ENCODE data around the gene VPS8.

VPS8 gene

GRCh38 chr3:184812662-184813042 lies 686 bp downstream of the VPS8 start:
- Histone ChIP-seq H3K27ac (replicated peaks) (peak overlapping the region; percentile 72), H3K27me3 (ENCODE audit: insufficient read depth, poor library complexity, severe bottlenecking) (no peaks in the 10 kb centered on the region), H3K4me3 (replicated peaks; ENCODE audit: insufficient read depth, low read length) (peak overlapping the region; percentile 73)
- peak in 1 of 2 experiments; percentile 30 for DNase-seq (ENCODE audit: low read depth in 1 of 2, low spot score in 1 of 2)
- TF ChIP-seq GABPA (IDR thresholded peaks at IDR 0.05; ENCODE audit: low read depth) (no peak), SPI1 (IDR thresholded peaks at IDR 0.05; ENCODE audit: borderline replicate concordance, low read depth) (no peak), POLR2AphosphoS5 (IDR thresholded peaks at IDR 0.05; ENCODE audit: low read depth) (no peak)
- TF ChIP-seq, protein P1, sequence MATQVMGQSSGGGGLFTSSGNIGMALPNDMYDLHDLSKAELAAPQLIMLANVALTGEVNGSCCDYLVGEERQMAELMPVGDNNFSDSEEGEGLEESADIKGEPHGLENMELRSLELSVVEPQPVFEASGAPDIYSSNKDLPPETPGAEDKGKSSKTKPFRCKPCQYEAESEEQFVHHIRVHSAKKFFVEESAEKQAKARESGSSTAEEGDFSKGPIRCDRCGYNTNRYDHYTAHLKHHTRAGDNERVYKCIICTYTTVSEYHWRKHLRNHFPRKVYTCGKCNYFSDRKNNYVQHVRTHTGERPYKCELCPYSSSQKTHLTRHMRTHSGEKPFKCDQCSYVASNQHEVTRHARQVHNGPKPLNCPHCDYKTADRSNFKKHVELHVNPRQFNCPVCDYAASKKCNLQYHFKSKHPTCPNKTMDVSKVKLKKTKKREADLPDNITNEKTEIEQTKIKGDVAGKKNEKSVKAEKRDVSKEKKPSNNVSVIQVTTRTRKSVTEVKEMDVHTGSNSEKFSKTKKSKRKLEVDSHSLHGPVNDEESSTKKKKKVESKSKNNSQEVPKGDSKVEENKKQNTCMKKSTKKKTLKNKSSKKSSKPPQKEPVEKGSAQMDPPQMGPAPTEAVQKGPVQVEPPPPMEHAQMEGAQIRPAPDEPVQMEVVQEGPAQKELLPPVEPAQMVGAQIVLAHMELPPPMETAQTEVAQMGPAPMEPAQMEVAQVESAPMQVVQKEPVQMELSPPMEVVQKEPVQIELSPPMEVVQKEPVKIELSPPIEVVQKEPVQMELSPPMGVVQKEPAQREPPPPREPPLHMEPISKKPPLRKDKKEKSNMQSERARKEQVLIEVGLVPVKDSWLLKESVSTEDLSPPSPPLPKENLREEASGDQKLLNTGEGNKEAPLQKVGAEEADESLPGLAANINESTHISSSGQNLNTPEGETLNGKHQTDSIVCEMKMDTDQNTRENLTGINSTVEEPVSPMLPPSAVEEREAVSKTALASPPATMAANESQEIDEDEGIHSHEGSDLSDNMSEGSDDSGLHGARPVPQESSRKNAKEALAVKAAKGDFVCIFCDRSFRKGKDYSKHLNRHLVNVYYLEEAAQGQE (IDR thresholded peaks at IDR 0.05; ENCODE audit: insufficient replicate concordance, low read depth) = no peak
- TF ChIP-seq, protein P2, sequence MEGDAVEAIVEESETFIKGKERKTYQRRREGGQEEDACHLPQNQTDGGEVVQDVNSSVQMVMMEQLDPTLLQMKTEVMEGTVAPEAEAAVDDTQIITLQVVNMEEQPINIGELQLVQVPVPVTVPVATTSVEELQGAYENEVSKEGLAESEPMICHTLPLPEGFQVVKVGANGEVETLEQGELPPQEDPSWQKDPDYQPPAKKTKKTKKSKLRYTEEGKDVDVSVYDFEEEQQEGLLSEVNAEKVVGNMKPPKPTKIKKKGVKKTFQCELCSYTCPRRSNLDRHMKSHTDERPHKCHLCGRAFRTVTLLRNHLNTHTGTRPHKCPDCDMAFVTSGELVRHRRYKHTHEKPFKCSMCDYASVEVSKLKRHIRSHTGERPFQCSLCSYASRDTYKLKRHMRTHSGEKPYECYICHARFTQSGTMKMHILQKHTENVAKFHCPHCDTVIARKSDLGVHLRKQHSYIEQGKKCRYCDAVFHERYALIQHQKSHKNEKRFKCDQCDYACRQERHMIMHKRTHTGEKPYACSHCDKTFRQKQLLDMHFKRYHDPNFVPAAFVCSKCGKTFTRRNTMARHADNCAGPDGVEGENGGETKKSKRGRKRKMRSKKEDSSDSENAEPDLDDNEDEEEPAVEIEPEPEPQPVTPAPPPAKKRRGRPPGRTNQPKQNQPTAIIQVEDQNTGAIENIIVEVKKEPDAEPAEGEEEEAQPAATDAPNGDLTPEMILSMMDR (IDR thresholded peaks at IDR 0.05; ENCODE audit: insufficient read depth, low read length) = no peak

DNA sequence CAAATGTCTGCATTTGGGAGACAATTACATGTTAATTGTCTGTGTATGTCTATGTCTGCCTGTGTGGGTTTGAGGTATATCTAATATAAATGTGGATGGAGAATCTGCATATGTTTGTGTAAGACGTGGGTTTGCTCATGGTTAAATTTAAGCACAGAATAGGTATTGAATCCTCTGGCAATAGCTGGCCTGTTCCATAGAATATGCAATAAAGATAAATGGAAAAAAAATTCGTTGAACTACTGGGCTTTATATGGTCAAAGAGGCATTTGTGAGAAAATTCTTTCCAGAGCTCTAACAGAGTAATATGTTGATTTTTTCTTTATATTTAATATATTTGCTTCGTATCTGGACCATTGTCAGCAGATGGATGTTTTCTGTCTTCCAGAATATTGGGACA lies 1.4 kb downstream of the VPS8 start:
- DNase-seq (ENCODE audit: low read depth in 1 of 2, low spot score in 1 of 2) = no peak
- no peak overlapping the region for H3K27ac ChIP-seq (replicated peaks)
- TF ChIP-seq, protein P2 (IDR thresholded peaks at IDR 0.05; ENCODE audit: insufficient read depth, low read length) = no peak
- TF ChIP-seq POLR2AphosphoS5 (IDR thresholded peaks at IDR 0.05; ENCODE audit: low read depth) = no peak
- TF ChIP-seq SPI1 (IDR thresholded peaks at IDR 0.05; ENCODE audit: borderline replicate concordance, low read depth) = no peak
- no peak for TF ChIP-seq GABPA (IDR thresholded peaks at IDR 0.05; ENCODE audit: low read depth)
- TF ChIP-seq, protein P1 (IDR thresholded peaks at IDR 0.05; ENCODE audit: insufficient replicate concordance, low read depth) = no peak
- no peaks in the 10 kb centered on the region for H3K27me3 ChIP-seq (ENCODE audit: insufficient read depth, poor library complexity, severe bottlenecking)
- no peak overlapping the region for H3K4me3 ChIP-seq (replicated peaks; ENCODE audit: insufficient read depth, low read length)

GRCh38 chr3:184814214-184814613 lies 2.2 kb downstream of the VPS8 start:
- TF ChIP-seq SPI1 (IDR thresholded peaks at IDR 0.05; ENCODE audit: borderline replicate concordance, low read depth) = peak; percentile 10; the same call in 1 of the 2 replicates
- no peak for TF ChIP-seq GABPA (IDR thresholded peaks at IDR 0.05; ENCODE audit: low read depth)
- Histone ChIP-seq H3K27ac (replicated peaks) (no peak overlapping the region; the same call in 1 of the 2 replicates), H3K4me3 (replicated peaks; ENCODE audit: insufficient read depth, low read length) (no peak overlapping the region), H3K27me3 (ENCODE audit: insufficient read depth, poor library complexity, severe bottlenecking) (no peaks in the 10 kb centered on the region)
- peak; percentile 45 to 52 for DNase-seq (ENCODE audit: low read depth in 1 of 2, low spot score in 1 of 2)

GRCh38 chr3:184815046-184815930 lies 3.3 kb downstream of the VPS8 start:
- no peak overlapping the region; the same call in 1 of the 2 replicates for H3K27ac ChIP-seq (replicated peaks)
- no peak overlapping the region for H3K4me3 ChIP-seq (replicated peaks; ENCODE audit: insufficient read depth, low read length)
- TF ChIP-seq, protein P2 (IDR thresholded peaks at IDR 0.05; ENCODE audit: insufficient read depth, low read length) = no peak
- TF ChIP-seq, protein P1 (IDR thresholded peaks at IDR 0.05; ENCODE audit: insufficient replicate concordance, low read depth) = no peak
- no peak for TF ChIP-seq POLR2AphosphoS5 (IDR thresholded peaks at IDR 0.05; ENCODE audit: low read depth)
- DNase-seq (ENCODE audit: low read depth in 1 of 2, low spot score in 1 of 2) = no peak
- H3K27me3 ChIP-seq (ENCODE audit: insufficient read depth, poor library complexity, severe bottlenecking) = no peaks in the 10 kb centered on the region
